Hepatocyte (in vitro differentiated cells): ENCODE data around the gene RRAD. TPM values are rescaled to one million over a fixed set of nuclear protein-coding genes. Genes with fewer than 3 reads are reported as not detected.
A peak's percentile ranks its signal among the peaks of the same experiment; 100 is the strongest.

Source experiments
- DNase-seq: peaks from one replicate; pipeline ENCODE4 v3.0.0-alpha.2; 2016; ENCODE audit warnings: low spot score
- H2AFZ ChIP-seq: fragments of 200-600 bp; sonication (generic); 2 replicates; pipeline ENCODE4 v1.6.0; 2016; ENCODE audit warnings: antibody characterized with exemption, mild to moderate bottlenecking
- H3K27ac ChIP-seq: fragments of 200-600 bp; sonication (generic); 2 replicates; pipeline ENCODE4 v1.5.1; 2016; ENCODE audit warnings: mild to moderate bottlenecking
- H3K27me3 ChIP-seq: fragments of 200-600 bp; sonication (generic); 2 replicates; pipeline ENCODE4 v1.6.1; 2016
- H3K36me3 ChIP-seq: fragments of 200-600 bp; sonication (generic); replicated peaks from 2 replicates; pipeline ENCODE4 v1.5.1; 2016; ENCODE audit warnings: low read depth; ENCODE audit not compliant: insufficient read depth
- H3K4me1 ChIP-seq: fragments of 200-600 bp; sonication (generic); 2 replicates; pipeline ENCODE4 v1.5.1; 2016; ENCODE audit warnings: mild to moderate bottlenecking, moderate library complexity; ENCODE audit not compliant: insufficient read depth
- H3K4me2 ChIP-seq: fragments of 200-600 bp; sonication (generic); 2 replicates; pipeline ENCODE4 v1.6.0; 2016
- H3K4me3 ChIP-seq: fragments of 200-600 bp; sonication (generic); 2 replicates; pipeline ENCODE4 v1.5.1; 2016; ENCODE audit warnings: mild to moderate bottlenecking
- H3K79me2 ChIP-seq: fragments of 200-600 bp; sonication (generic); 2 replicates; pipeline ENCODE4 v1.6.0; 2017; ENCODE audit warnings: mild to moderate bottlenecking
- H3K9me2 ChIP-seq: fragments of 200-600 bp; sonication (generic); replicated peaks from 2 replicates; pipeline ENCODE4 v1.6.0; 2017; ENCODE audit warnings: mild to moderate bottlenecking; ENCODE audit not compliant: insufficient read depth
- H3K9me3 ChIP-seq: fragments of 200-600 bp; sonication (generic); 2 replicates; pipeline ENCODE4 v1.5.1; 2016; ENCODE audit warnings: low read depth, mild to moderate bottlenecking
- H4K20me1 ChIP-seq: fragments of 200-600 bp; sonication (generic); 2 replicates; pipeline ENCODE4 v1.6.0; 2016; ENCODE audit warnings: mild to moderate bottlenecking; ENCODE audit not compliant: insufficient read depth, poor library complexity, severe bottlenecking
- EZH2 ChIP-seq: fragments of 200-600 bp; sonication (generic); IDR thresholded peaks from 2 replicates; pipeline ENCODE4 v1.6.1; 2016; ENCODE audit warnings: antibody characterized with exemption, mild to moderate bottlenecking, borderline replicate concordance
- EZH2phosphoT487 ChIP-seq: fragments of 200-600 bp; sonication (generic); IDR thresholded peaks from one replicate; pipeline ENCODE4 v1.6.1; 2018; ENCODE audit warnings: antibody characterized with exemption, mild to moderate bottlenecking, low read depth, moderate library complexity; ENCODE audit not compliant: unreplicated experiment, severe bottlenecking
- WGBS: methylation state at CpG from one replicate; pipeline ENCODE4 v1.1.6; 2016; ENCODE audit warnings: low lambda C conversion rate; ENCODE audit errors: missing lambda C conversion rate; 5-methylcytosine and 5-hydroxymethylcytosine counted together
- polyA plus RNA-seq: library from polyadenylated mRNA; unstranded; fragments of >200 nt; fragmentation: Nextera tagmentation; extraction: Ambion mirVana; gene quantifications from 2 replicates; pipeline ENCODE4 v1.2.1, GENCODE V29; 2016
- total RNA-seq: library from RNA; depleted of rRNA; stranded (reverse); fragments of >200 nt; gene quantifications from 2 replicates; pipeline ENCODE4 v1.2.3, GENCODE V29; 2014
- TF ChIP-seq, protein P1 (sequence below): fragments of 200-600 bp; sonication (generic); IDR thresholded peaks from 2 replicates; pipeline ENCODE4 v1.5.1; 2016; ENCODE audit warnings: antibody characterized with exemption, mild to moderate bottlenecking; ENCODE audit not compliant: poor library complexity

The RRAD gene
- total and polyA plus RNA-seq, 2 experiments from 2014 or later = 8.8 to 16.3 TPM

GRCh38 chr16:66899945-66900710, 25.2 kb downstream of the RRAD start:
- Histone ChIP-seq H3K36me3 (no peaks in the 10 kb centered on the region), H3K9me3 (no peaks in the 10 kb centered on the region), H3K27me3 (no peaks in the 10 kb centered on the region), H2AFZ (peak overlapping the region; percentile 2), H3K79me2 (no peaks in the 10 kb centered on the region), H3K4me1 (peaks cover 47% of the 10 kb centered on the region), H3K9me2 (no peaks in the 10 kb centered on the region), H4K20me1 (no peaks in the 10 kb centered on the region), H3K27ac (peak overlapping the region; percentile 92), H3K4me3 (no peak overlapping the region), H3K4me2 (peak overlapping the region; percentile 26)
- DNase-seq = peak; percentile 92
- no peak for TF ChIP-seq EZH2
- TF ChIP-seq, protein P1, sequence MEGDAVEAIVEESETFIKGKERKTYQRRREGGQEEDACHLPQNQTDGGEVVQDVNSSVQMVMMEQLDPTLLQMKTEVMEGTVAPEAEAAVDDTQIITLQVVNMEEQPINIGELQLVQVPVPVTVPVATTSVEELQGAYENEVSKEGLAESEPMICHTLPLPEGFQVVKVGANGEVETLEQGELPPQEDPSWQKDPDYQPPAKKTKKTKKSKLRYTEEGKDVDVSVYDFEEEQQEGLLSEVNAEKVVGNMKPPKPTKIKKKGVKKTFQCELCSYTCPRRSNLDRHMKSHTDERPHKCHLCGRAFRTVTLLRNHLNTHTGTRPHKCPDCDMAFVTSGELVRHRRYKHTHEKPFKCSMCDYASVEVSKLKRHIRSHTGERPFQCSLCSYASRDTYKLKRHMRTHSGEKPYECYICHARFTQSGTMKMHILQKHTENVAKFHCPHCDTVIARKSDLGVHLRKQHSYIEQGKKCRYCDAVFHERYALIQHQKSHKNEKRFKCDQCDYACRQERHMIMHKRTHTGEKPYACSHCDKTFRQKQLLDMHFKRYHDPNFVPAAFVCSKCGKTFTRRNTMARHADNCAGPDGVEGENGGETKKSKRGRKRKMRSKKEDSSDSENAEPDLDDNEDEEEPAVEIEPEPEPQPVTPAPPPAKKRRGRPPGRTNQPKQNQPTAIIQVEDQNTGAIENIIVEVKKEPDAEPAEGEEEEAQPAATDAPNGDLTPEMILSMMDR = no peak
- TF ChIP-seq EZH2phosphoT487 = no peak
- 33% methylated on average over 9 of the region's 9 CpGs for WGBS

- Histone ChIP-seq H3K4me1 (peaks cover 40% of the 10 kb centered on the region), H3K36me3 (no peaks in the 10 kb centered on the region), H3K27me3 (no peaks in the 10 kb centered on the region), H3K4me3 (no peak overlapping the region), H2AFZ (peak overlapping the region; percentile 2), H3K9me2 (no peaks in the 10 kb centered on the region), H4K20me1 (no peaks in the 10 kb centered on the region), H3K79me2 (no peaks in the 10 kb centered on the region), H3K4me2 (peak overlapping the region; percentile 26), H3K9me3 (no peaks in the 10 kb centered on the region), H3K27ac (peak overlapping the region; percentile 92)
- WGBS = 86% methylated on average over 6 of the region's 6 CpGs
- TF ChIP-seq, protein P1 = no peak
- TF ChIP-seq EZH2 (no peak), EZH2phosphoT487 (no peak)
- DNase-seq = no peak
These were observed 25.9 kb downstream of the RRAD start for GRCh38 chr16:66899310-66899944.

DNA sequence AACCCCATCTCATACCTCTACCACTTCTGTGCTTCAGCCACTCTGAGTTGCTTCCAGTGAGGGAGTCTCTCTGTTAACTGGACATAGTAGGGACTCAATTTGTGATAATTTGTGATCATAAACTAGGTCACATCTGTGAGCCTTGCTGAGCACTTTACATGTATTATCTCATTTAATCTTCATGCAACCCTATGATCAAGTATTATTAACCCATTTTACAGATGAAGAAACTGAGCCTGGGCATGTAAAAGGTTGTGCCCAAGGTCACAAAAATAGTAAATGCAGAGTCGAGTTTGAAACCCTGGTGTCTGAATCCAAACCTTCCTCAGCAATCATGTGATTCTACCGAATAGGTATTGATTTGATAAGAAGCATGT, 26.4 kb downstream of the RRAD start:
- TF ChIP-seq EZH2 (no peak), EZH2phosphoT487 (no peak)
- TF ChIP-seq, protein P1 = no peak
- Histone ChIP-seq H3K4me1 (peaks cover 35% of the 10 kb centered on the region), H3K27ac (peak overlapping the region; percentile 92), H3K79me2 (no peaks in the 10 kb centered on the region), H3K4me2 (no peak overlapping the region), H3K36me3 (no peaks in the 10 kb centered on the region), H3K27me3 (no peaks in the 10 kb centered on the region), H3K4me3 (no peak overlapping the region), H3K9me2 (no peaks in the 10 kb centered on the region), H2AFZ (no peak overlapping the region), H4K20me1 (no peaks in the 10 kb centered on the region), H3K9me3 (no peaks in the 10 kb centered on the region)
- 95% methylated on average over 2 of the region's 2 CpGs for WGBS
- no peak for DNase-seq
